ENCODE data around the gene KIF26B. TPM values are rescaled to one million over a fixed set of nuclear protein-coding genes. Genes with fewer than 3 reads are reported as not detected.

KIF26B gene
- polyA plus RNA-seq, 6 donors from 2014 or later: 0.01 to 0.04 TPM; not detected in 4

GRCh38 chr1:245751116-245751515, 596.3 kb downstream of the KIF26B start:
- Mint-ChIP-seq H3K27ac (no peak overlapping the region), H3K36me3 (peaks cover 12 to 25% of the 10 kb centered on the region in 2 donors), H3K27me3 (no peaks in the 10 kb centered on the region), H3K4me1 (peaks cover 0 to 8% (median 0%) of the 10 kb centered on the region in 3 donors), H3K9me3 (peaks cover 8 to 34% (median 18%) of the 10 kb centered on the region in 7 donors), H3K4me3 (peak overlapping the region in 1 of 8 donors; percentile 10)
- ATAC-seq (ENCODE audit: low read depth in 2 of 2) (no peak), DNase-seq (no peak)

- peaks cover 17 to 22% of the 10 kb centered on the region in 2 donors for H3K36me3 Mint-ChIP-seq
- peaks cover 8 to 34% (median 23%) of the 10 kb centered on the region in 7 donors for H3K9me3 Mint-ChIP-seq
- peaks cover 0 to 8% (median 0%) of the 10 kb centered on the region in 3 donors for H3K4me1 Mint-ChIP-seq
- DNase-seq (no peak), ATAC-seq (ENCODE audit: low read depth in 2 of 2) (no peak)
- no peaks in the 10 kb centered on the region for H3K27me3 Mint-ChIP-seq
- H3K27ac Mint-ChIP-seq: peak overlapping the region in 3 of 6 donors; percentile 32 to 65 (median 45)
- H3K4me3 Mint-ChIP-seq: no peak overlapping the region
These were observed 597.1 kb downstream of the KIF26B start for GRCh38 chr1:245751726-245752470.

DNA sequence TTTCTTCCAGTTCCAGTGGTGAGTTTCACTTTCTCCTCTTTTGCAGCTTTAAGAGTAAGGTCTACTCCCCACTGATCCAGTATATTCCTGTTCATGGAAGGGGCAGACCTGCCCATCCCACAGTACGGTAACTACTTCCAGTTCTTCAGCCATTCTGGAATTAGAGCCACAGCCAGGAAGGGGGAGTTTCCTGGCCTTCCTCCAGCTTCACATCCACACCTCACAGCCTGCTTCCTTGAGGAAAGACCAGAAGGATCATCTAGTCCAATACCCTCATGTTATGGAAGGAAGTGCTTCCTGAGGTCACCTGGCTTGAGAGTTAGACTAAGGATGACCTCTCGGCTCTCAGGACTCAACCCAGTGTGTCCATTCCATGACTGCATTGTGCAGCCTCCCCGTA, 597.8 kb downstream of the KIF26B start:
- peaks cover 16 to 21% of the 10 kb centered on the region in 2 donors for H3K36me3 Mint-ChIP-seq
- peaks cover 8 to 35% (median 17%) of the 10 kb centered on the region in 7 donors for H3K9me3 Mint-ChIP-seq
- H3K27ac Mint-ChIP-seq: peak overlapping the region in 4 of 6 donors; percentile 8 to 65 (median 36)
- peaks cover 0 to 8% (median 0%) of the 10 kb centered on the region in 3 donors for H3K4me1 Mint-ChIP-seq
- H3K4me3 Mint-ChIP-seq: no peak overlapping the region
- no peak for DNase-seq
- no peak for ATAC-seq (ENCODE audit: low read depth in 2 of 2)
- H3K27me3 Mint-ChIP-seq: no peaks in the 10 kb centered on the region

GRCh38 chr1:245753807-245754206, 599.0 kb downstream of the KIF26B start:
- no peak overlapping the region for H3K4me3 Mint-ChIP-seq
- H3K27me3 Mint-ChIP-seq: no peaks in the 10 kb centered on the region
- DNase-seq: no peak
- ATAC-seq (ENCODE audit: low read depth in 2 of 2): no peak
- H3K4me1 Mint-ChIP-seq: peaks cover 0 to 8% (median 0%) of the 10 kb centered on the region in 3 donors
- H3K36me3 Mint-ChIP-seq: peaks cover 24 to 32% of the 10 kb centered on the region in 2 donors
- peak overlapping the region in 1 of 6 donors; percentile 52 for H3K27ac Mint-ChIP-seq
- H3K9me3 Mint-ChIP-seq: peaks cover 8 to 47% (median 24%) of the 10 kb centered on the region in 7 donors

DNA sequence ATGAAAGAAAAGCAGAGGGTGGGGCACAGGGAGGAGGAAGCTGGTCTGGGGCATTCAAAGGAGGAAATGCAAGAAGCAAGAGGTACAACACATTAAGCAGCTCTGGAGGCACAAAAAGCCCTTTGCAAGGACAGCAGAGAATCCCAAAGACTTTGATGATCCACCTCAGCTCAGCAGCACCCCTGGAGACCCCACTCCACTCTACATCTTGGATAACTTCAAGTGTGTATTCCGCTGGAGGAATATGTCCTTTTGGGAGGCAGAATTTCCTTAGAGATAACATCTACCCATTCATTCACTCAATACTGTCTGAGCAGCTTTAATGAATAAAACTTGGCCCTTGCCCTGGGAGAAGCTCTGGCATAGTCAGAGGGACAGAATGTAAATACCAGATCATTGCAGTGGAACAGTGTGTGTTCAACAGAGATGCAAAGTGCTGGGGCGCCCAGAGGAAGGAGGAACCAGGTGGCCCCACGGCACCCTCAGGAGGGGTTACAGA, 599.7 kb downstream of the KIF26B start:
- Mint-ChIP-seq H3K27ac (peak overlapping the region in 1 of 6 donors; percentile 52), H3K4me1 (peaks cover 0 to 8% (median 0%) of the 10 kb centered on the region in 3 donors), H3K36me3 (peaks cover 31 to 37% of the 10 kb centered on the region in 2 donors), H3K27me3 (no peaks in the 10 kb centered on the region), H3K4me3 (peak overlapping the region in 2 of 8 donors; percentile 26 to 35), H3K9me3 (peaks cover 8 to 52% (median 24%) of the 10 kb centered on the region in 7 donors)
- DNase-seq (no peak), ATAC-seq (ENCODE audit: low read depth in 2 of 2) (no peak)

All from naive B cell (primary cell).